Subcutaneous preadipocyte (primary cell): Measurements from ENCODE around the gene LAMB4. TPM values are rescaled to one million over a fixed set of nuclear protein-coding genes. Genes with fewer than 3 reads are reported as not detected.

Source experiments
- small RNA-seq: library from RNA; depleted of rRNA; stranded (forward); fragments of <200 nt; gene quantifications from one replicate; pipeline ENCODE3, GENCODE V24; 2012
- total RNA-seq: library from RNA; depleted of rRNA; stranded (reverse); fragments of >200 nt; gene quantifications from 2 replicates; pipeline ENCODE4 v1.2.3, GENCODE V29; 2012

LAMB4 gene
- under 0.01 and 0.20 TPM in 2 replicates for total RNA-seq

GRCh38 chr7:108130261-108130660 lies at the start of gene LAMB4:
TSS of gene LAMB4 (minus strand) at chr7:108130361. CDS start at chr7:108123164, 7,197 bp downstream.

GRCh38 chr7:108002726-108003598 lies 127.2 kb downstream of the LAMB4 start, which contains the start of gene LAMB1:
TSS of gene LAMB1 (minus strand) at chr7:108003161. CDS start at chr7:108002885, 276 bp downstream.

Small RNA genes within 50 kb of the gene (small RNA-seq; reads per million reads assigned to genes)
- not detected for gene RF00012

Other genes with a start within 250 kb of the LAMB4 start
- gene DLD, start 239.2 kb downstream of the LAMB4 start, total RNA-seq, result 46.5 and 50.0 TPM in 2 replicates
- gene LAMB1, start 127.2 kb downstream of the LAMB4 start, total RNA-seq, result 423 and 487 TPM in 2 replicates